ENCODE measurements around the gene TMEM237.

GRCh38 chr2:201579536-201579935 lies 63.8 kb downstream of the TMEM237 start:
- no peak for TF ChIP-seq CTCF (conservative IDR thresholded peaks at IDR 0.05 in 1 of 2, IDR thresholded peaks at IDR 0.05 in 1 of 2; ENCODE audit: low read depth in 1 of 2, low read length in 2 of 2)
- no peak for TF ChIP-seq EZH2 (IDR thresholded peaks at IDR 0.05; ENCODE audit: low read length, missing control alignments)
